ENCODE measurements around the gene MLF2. TPM values are rescaled to one million over a fixed set of nuclear protein-coding genes. Genes with fewer than 3 reads are reported as not detected.
"Not testable (repeated sequence)": the region's sequence is repeated elsewhere in the genome, so short reads cannot be mapped to it uniquely, and the experiment has no call there.

Gene MLF2
- total RNA-seq, 4 donors from 2014 or later: 103 to 205 (median 133) TPM

DNA sequence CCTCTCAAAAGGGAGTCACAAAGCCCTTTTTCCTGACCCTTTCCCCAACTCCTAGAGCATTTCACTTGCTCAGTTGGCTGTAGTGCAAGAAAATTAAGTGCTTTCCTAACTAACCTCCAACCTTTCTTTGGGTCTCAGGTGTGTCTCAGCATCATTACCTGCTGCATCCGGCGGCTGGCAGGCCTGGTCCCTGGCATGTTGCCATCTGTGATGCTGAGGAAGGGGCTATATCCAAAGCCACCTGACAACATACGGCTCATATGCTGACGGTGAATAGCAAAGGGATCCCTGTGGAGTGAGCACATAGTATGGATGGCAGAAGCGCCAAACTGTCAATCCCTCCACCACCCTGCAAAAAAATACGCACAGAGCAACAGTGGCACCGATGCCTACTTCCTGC, 1.2 kb downstream of the MLF2 start:
- peaks cover 0 to 49% (median 25%) of the 10 kb centered on the region in 3 donors for H3K36me3 ChIP-seq
- 73 to 81% methylated on average over 7 of the region's 7 CpGs for WGBS, 2 donors
- H3K4me1 ChIP-seq: peaks cover 0 to 27% (median 10%) of the 10 kb centered on the region in 4 donors
- H3K27me3 ChIP-seq: no peaks in the 10 kb centered on the region
- TF ChIP-seq, protein P1, sequence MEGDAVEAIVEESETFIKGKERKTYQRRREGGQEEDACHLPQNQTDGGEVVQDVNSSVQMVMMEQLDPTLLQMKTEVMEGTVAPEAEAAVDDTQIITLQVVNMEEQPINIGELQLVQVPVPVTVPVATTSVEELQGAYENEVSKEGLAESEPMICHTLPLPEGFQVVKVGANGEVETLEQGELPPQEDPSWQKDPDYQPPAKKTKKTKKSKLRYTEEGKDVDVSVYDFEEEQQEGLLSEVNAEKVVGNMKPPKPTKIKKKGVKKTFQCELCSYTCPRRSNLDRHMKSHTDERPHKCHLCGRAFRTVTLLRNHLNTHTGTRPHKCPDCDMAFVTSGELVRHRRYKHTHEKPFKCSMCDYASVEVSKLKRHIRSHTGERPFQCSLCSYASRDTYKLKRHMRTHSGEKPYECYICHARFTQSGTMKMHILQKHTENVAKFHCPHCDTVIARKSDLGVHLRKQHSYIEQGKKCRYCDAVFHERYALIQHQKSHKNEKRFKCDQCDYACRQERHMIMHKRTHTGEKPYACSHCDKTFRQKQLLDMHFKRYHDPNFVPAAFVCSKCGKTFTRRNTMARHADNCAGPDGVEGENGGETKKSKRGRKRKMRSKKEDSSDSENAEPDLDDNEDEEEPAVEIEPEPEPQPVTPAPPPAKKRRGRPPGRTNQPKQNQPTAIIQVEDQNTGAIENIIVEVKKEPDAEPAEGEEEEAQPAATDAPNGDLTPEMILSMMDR (IDR thresholded peaks at IDR 0.05): no peak
- TF ChIP-seq POLR2A (IDR thresholded peaks at IDR 0.05) (no peak), EP300 (IDR thresholded peaks at IDR 0.05) (no peak)
- peak overlapping the region in 3 of 4 donors; percentile 70 to 87 (median 83) for H3K4me3 ChIP-seq
- no peaks in the 10 kb centered on the region for H3K9me3 ChIP-seq
- no peak for DNase-seq (ENCODE audit: low spot score in 2 of 2)
- peak overlapping the region in 3 of 4 donors; percentile 97 to 100 (median 98) for H3K27ac ChIP-seq

DNA sequence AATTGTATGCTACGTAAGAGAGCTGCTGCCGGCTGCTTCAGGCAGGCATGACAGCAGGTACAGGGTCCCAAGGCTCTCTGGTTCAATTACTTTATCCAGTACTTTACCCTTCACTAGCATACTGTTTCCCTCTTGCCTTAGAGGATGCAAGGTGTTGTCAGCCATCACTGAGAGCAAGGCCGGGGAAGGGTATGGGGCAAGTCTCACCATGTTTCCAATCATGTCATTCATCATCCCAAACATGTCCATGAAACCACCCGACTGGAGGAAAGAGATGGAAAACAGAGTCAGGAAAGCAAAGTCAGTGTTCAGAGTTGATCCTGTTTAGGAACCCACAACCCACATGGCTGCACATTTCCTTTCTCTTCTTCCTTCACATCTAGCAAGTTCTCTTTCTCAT, 2.4 kb downstream of the MLF2 start:
- peak overlapping the region in 2 of 4 donors; percentile 2 to 17 for H3K27ac ChIP-seq
- H3K36me3 ChIP-seq: peaks cover 0 to 62% (median 25%) of the 10 kb centered on the region in 3 donors
- H3K4me3 ChIP-seq: no peak overlapping the region
- 86 to 95% methylated on average over 4 of the region's 4 CpGs for WGBS, 2 donors
- H3K9me3 ChIP-seq: no peaks in the 10 kb centered on the region
- H3K27me3 ChIP-seq: no peaks in the 10 kb centered on the region
- TF ChIP-seq EP300 (IDR thresholded peaks at IDR 0.05) (no peak), POLR2A (IDR thresholded peaks at IDR 0.05) (no peak)
- TF ChIP-seq, protein P1 (IDR thresholded peaks at IDR 0.05): no peak
- no peak for DNase-seq (ENCODE audit: low spot score in 2 of 2)
- peaks cover 0 to 27% (median 11%) of the 10 kb centered on the region in 4 donors for H3K4me1 ChIP-seq

DNA sequence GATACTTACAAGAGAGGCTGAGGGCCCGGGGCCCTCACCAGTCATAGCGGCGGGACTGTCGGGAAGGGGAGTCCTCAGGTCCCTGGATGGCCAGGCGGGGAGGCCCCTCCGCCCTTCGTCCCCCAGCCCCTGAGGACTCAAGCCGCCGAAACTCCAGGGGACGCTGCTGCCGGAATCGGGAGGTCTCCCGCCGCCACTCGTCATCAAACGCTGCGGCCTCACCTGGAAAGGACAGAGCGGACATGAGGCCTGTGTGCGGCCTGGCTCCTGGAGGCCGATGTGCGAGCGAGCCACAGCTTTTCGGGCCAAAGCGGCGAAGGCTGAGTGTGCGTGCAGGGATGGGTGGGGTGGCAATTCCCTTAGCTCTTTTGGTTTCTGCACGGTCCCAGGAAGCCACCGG, 4.2 kb downstream of the MLF2 start:
- peaks cover 0 to 62% (median 25%) of the 10 kb centered on the region in 3 donors for H3K36me3 ChIP-seq
- DNase-seq (ENCODE audit: low spot score in 2 of 2): no peak

GRCh38 chr12:6747216-6747615, 5.7 kb downstream of the MLF2 start:
- TF ChIP-seq, protein P1 (IDR thresholded peaks at IDR 0.05): no peak
- TF ChIP-seq EP300 (IDR thresholded peaks at IDR 0.05) (no peak), POLR2A (IDR thresholded peaks at IDR 0.05) (no peak)
- peaks cover 0 to 16% (median 6%) of the 10 kb centered on the region in 4 donors for H3K4me1 ChIP-seq
- no peaks in the 10 kb centered on the region for H3K9me3 ChIP-seq
- H3K27ac ChIP-seq: no peak overlapping the region
- peaks cover 0 to 62% (median 25%) of the 10 kb centered on the region in 3 donors for H3K36me3 ChIP-seq
- H3K27me3 ChIP-seq: no peaks in the 10 kb centered on the region
- H3K4me3 ChIP-seq: no peak overlapping the region
- WGBS, 2 donors: 75 to 77% methylated on average over 4 of the region's 4 CpGs
- no peak for DNase-seq (ENCODE audit: low spot score in 2 of 2)

More for the DNA sequence above, 4.2 kb downstream of the MLF2 start:
- H3K4me1 ChIP-seq: peaks cover 0 to 21% (median 8%) of the 10 kb centered on the region in 4 donors
- TF ChIP-seq, protein P1 (IDR thresholded peaks at IDR 0.05): no peak
- TF ChIP-seq EP300 (IDR thresholded peaks at IDR 0.05): no peak
- TF ChIP-seq POLR2A (IDR thresholded peaks at IDR 0.05): no peak
- 92 to 94% methylated on average over 13 to 28 of the region's 28 CpGs for WGBS, 2 donors
- no peaks in the 10 kb centered on the region for H3K9me3 ChIP-seq
- no peak overlapping the region for H3K27ac ChIP-seq
- no peaks in the 10 kb centered on the region for H3K27me3 ChIP-seq
- H3K4me3 ChIP-seq: no peak overlapping the region

DNA sequence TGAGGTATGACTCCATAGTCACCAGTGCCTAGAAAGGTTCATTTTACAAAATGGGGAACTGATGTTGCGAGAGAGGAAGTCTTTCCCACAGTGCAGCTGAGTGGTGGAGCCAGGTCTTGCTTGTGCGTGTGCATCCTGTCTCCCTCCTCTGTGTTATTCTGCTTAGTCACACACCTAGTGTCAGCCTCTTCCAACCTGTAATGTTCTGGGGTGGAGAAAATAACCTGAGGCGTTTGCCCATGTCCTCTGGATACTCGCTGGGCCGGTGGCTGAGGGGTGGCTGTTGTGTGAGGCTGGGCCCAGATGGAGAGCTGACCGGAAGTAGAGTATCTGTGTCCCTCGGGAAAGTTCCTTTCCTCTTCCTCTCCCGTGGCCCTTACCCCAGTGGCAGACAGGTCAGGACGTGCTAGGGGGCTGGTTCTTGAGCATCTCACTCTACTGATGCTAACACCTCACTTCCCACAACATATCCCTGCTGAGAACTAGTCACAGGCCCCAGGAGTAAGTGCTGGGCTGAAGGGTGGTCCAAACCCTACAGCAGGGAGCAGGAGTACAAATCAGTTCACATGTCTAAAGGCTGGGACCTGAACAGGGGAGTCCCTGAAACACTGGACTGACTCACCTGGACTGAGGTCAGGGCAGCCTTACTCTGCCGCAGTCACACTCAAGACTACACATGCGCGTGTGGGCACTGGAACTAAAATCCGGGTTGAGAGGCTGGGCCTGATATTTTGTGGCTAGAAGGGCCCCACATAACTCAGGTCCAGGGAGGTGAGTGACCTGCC, 7.0 kb downstream of the MLF2 start:
- no peaks in the 10 kb centered on the region for H3K27me3 ChIP-seq
- peaks cover 0 to 4% (median 2%) of the 10 kb centered on the region in 4 donors for H3K4me1 ChIP-seq
- H3K9me3 ChIP-seq: no peaks in the 10 kb centered on the region
- TF ChIP-seq, protein P1 (IDR thresholded peaks at IDR 0.05): no peak
- TF ChIP-seq EP300 (IDR thresholded peaks at IDR 0.05) (no peak), POLR2A (IDR thresholded peaks at IDR 0.05) (no peak)
- 61 to 69% methylated on average over 9 to 13 of the region's 13 CpGs for WGBS, 2 donors
- H3K4me3 ChIP-seq: no peak overlapping the region
- DNase-seq (ENCODE audit: low spot score in 2 of 2): no peak
- peaks cover 0 to 54% (median 24%) of the 10 kb centered on the region in 3 donors for H3K36me3 ChIP-seq
- peak overlapping the region in 1 of 4 donors; percentile 18 for H3K27ac ChIP-seq

- H3K27ac ChIP-seq; H3K9me3 ChIP-seq; H3K4me1 ChIP-seq; H3K4me3 ChIP-seq; H3K27me3 ChIP-seq; DNase-seq (ENCODE audit: low spot score in 2 of 2): not testable (repeated sequence)
- peaks cover 0 to 28% (median 10%) of the 10 kb centered on the region in 3 donors for H3K36me3 ChIP-seq
- WGBS, 2 donors: 72 to 74% methylated on average over 7 of the region's 7 CpGs
These were observed 9.6 kb downstream of the MLF2 start for GRCh38 chr12:6743300-6743699.

Measured in tibial nerve (tissue), 4 donors.